Endodermal cell (in vitro differentiated cells): ENCODE data around the gene NGEF. TPM values are rescaled to one million over a fixed set of nuclear protein-coding genes. Genes with fewer than 3 reads are reported as not detected.

ENCODE experiments used
- DNase-seq: peaks from one replicate; pipeline ENCODE4 v3.0.0-alpha.2; 2017
- H3K27ac ChIP-seq: 2 replicates; pipeline ENCODE4 v1.5.1; 2013; ENCODE audit warnings: mild to moderate bottlenecking, low read depth, low read length, moderate library complexity
- H3K27me3 ChIP-seq: 2 replicates; pipeline ENCODE4 v1.6.1; 2013; ENCODE audit warnings: mild to moderate bottlenecking, low read length, moderate library complexity; ENCODE audit not compliant: insufficient read depth, control insufficient read depth, poor library complexity, severe bottlenecking
- H3K36me3 ChIP-seq: 2 replicates; pipeline ENCODE4 v1.7.0; 2013; ENCODE audit warnings: mild to moderate bottlenecking, low read length, moderate library complexity; ENCODE audit not compliant: control insufficient read depth, insufficient read depth
- H3K4me1 ChIP-seq: one replicate; pipeline ENCODE4 v1.7.0; 2013; ENCODE audit warnings: low read length; ENCODE audit not compliant: control insufficient read depth, insufficient read depth
- H3K4me3 ChIP-seq: 2 replicates; pipeline ENCODE4 v1.5.1; 2013; ENCODE audit warnings: mild to moderate bottlenecking, low read length, moderate library complexity
- H3K9ac ChIP-seq: 2 replicates; pipeline ENCODE4 v1.6.1; 2013; ENCODE audit warnings: mild to moderate bottlenecking, low read length, moderate library complexity; ENCODE audit not compliant: poor library complexity, severe bottlenecking; ENCODE audit errors: extremely low read depth
- H3K9me3 ChIP-seq: 2 replicates; pipeline ENCODE4 v1.6.1; 2013; ENCODE audit warnings: mild to moderate bottlenecking, low read length, moderate library complexity; ENCODE audit not compliant: control insufficient read depth
- H3K27ac Mint-ChIP-seq: 2 replicates; pipeline ENCODE4 v1.8.0; 2020; ENCODE audit warnings: mixed read lengths
- H3K27me3 Mint-ChIP-seq: 2 replicates; pipeline ENCODE4 v1.8.0; 2021; ENCODE audit warnings: mild to moderate bottlenecking, mixed read lengths; ENCODE audit not compliant: insufficient read depth
- H3K36me3 Mint-ChIP-seq: 2 replicates; pipeline ENCODE4 v1.8.0; 2020; ENCODE audit warnings: low read depth, mixed read lengths
- H3K4me1 Mint-ChIP-seq: 2 replicates; pipeline ENCODE4 v1.8.0; 2020; ENCODE audit warnings: mixed read lengths
- H3K4me3 Mint-ChIP-seq: 2 replicates; pipeline ENCODE4 v1.8.0; 2020; ENCODE audit warnings: mild to moderate bottlenecking, moderate library complexity, mixed read lengths
- H3K9me3 Mint-ChIP-seq: 2 replicates; pipeline ENCODE4 v1.8.0; 2020; ENCODE audit warnings: mild to moderate bottlenecking, mixed read lengths
- CTCF ChIP-seq: fragments of 200-600 bp; sonication (generic); conservative IDR thresholded peaks from 2 replicates; pipeline ENCODE4 v1.5.0; 2021; ENCODE audit warnings: antibody characterized with exemption, mild to moderate bottlenecking
- WGBS, 2 experiments: methylation state at CpG; one replicate each; pipeline versions ENCODE4 v1.1.5 to v1.1.7; 2013; ENCODE audit warnings: missing lambda C conversion rate in 2 of 2, mixed read lengths in 1 of 2; ENCODE audit not compliant: insufficient coverage in 1 of 2, insufficient read length in 1 of 2; 5-methylcytosine and 5-hydroxymethylcytosine counted together
- total RNA-seq, 2 donors: library from RNA; stranded (reverse); fragmentation: NEBNext Ultra II Directional in 1 of 2; extraction: Animal tissue kit (Norgen Biotek cat#: 25700) in 1 of 2; gene quantifications; 2 replicates in 1 of 2; 3 replicates in 1 of 2; pipeline ENCODE4 v1.2.1, GENCODE V29; 2021

The NGEF gene
- total RNA-seq, 2 donors from 2014 or later: 1.8 to 2.9 TPM

- 77 to 84% methylated on average over 14 to 15 of the region's 15 CpGs for WGBS, 2 experiments
- Mint-ChIP-seq H3K27me3 (no peaks in the 10 kb centered on the region), H3K9me3 (no peaks in the 10 kb centered on the region), H3K27ac (no peak overlapping the region), H3K4me3 (no peak overlapping the region), H3K4me1 (peaks cover 11% of the 10 kb centered on the region), H3K36me3 (no peaks in the 10 kb centered on the region)
- Histone ChIP-seq H3K36me3 (no peaks in the 10 kb centered on the region), H3K4me3 (no peak overlapping the region), H3K9me3 (no peaks in the 10 kb centered on the region), H3K4me1 (no peaks in the 10 kb centered on the region), H3K27me3 (no peaks in the 10 kb centered on the region), H3K27ac (no peak overlapping the region), H3K9ac (no peak overlapping the region)
- peak; percentile 72 for TF ChIP-seq CTCF
- DNase-seq: peak; percentile 79
Observed at GRCh38 chr2:232887171-232887850, 125.7 kb downstream of the NGEF start.

- no peak for DNase-seq
- H3K27me3 Mint-ChIP-seq: no peaks in the 10 kb centered on the region
- Histone ChIP-seq H3K4me3 (no peak overlapping the region), H3K27ac (no peak overlapping the region), H3K9me3 (no peaks in the 10 kb centered on the region), H3K27me3 (no peaks in the 10 kb centered on the region), H3K9ac (no peak overlapping the region), H3K4me1 (no peaks in the 10 kb centered on the region), H3K36me3 (no peaks in the 10 kb centered on the region)
- H3K4me1 Mint-ChIP-seq: peaks cover 11% of the 10 kb centered on the region
- TF ChIP-seq CTCF: no peak
- no peak overlapping the region for H3K27ac Mint-ChIP-seq
- H3K4me3 Mint-ChIP-seq: no peak overlapping the region
- H3K36me3 Mint-ChIP-seq: no peaks in the 10 kb centered on the region
- WGBS, 2 experiments: 89 to 92% methylated on average over 4 to 7 of the region's 7 CpGs
- no peaks in the 10 kb centered on the region for H3K9me3 Mint-ChIP-seq
Observed at GRCh38 chr2:232886632-232887031, 126.4 kb downstream of the NGEF start.

- Histone ChIP-seq H3K4me1 (no peaks in the 10 kb centered on the region), H3K9ac (no peak overlapping the region), H3K9me3 (no peaks in the 10 kb centered on the region), H3K27me3 (no peaks in the 10 kb centered on the region), H3K27ac (no peak overlapping the region), H3K4me3 (no peak overlapping the region), H3K36me3 (no peaks in the 10 kb centered on the region)
- H3K9me3 Mint-ChIP-seq: no peaks in the 10 kb centered on the region
- no peak overlapping the region for H3K4me3 Mint-ChIP-seq
- peaks cover 9% of the 10 kb centered on the region for H3K4me1 Mint-ChIP-seq
- DNase-seq: no peak
- H3K27ac Mint-ChIP-seq: no peak overlapping the region
- no peaks in the 10 kb centered on the region for H3K36me3 Mint-ChIP-seq
- H3K27me3 Mint-ChIP-seq: no peaks in the 10 kb centered on the region
- no peak for TF ChIP-seq CTCF
- WGBS, 2 experiments: 60 to 90% methylated on average over 2 to 9 of the region's 11 CpGs
Observed at GRCh38 chr2:232886176-232886575, 126.9 kb downstream of the NGEF start.
